ENCODE data around the gene SLC25A38. TPM values are rescaled to one million over a fixed set of nuclear protein-coding genes. Genes with fewer than 3 reads are reported as not detected.

Gene SLC25A38
- total RNA-seq: 22.2 and 24.2 TPM in 2 replicates

GRCh38 chr3:39383045-39383880 is at the start of gene SLC25A38:
TSS of gene SLC25A38 (plus strand) at chr3:39383370. CDS start at chr3:39383725, 355 bp downstream.

GRCh38 chr3:39406368-39407258 is 23.4 kb downstream of the SLC25A38 start, which contains the start of gene RPSA:
TSS of gene RPSA (plus strand) at chr3:39406720. CDS start at chr3:39407654, 934 bp downstream.

Other genes starting within 250 kb of the SLC25A38 start
- gene CSRNP1, start 229.8 kb upstream of the SLC25A38 start, total RNA-seq: 15.2 and 19.2 TPM in 2 replicates
- gene XIRP1, start 190.8 kb upstream of the SLC25A38 start, total RNA-seq: not detected in 2 replicates
- not detected in 2 replicates for gene CX3CR1, start 103.3 kb upstream of the SLC25A38 start, total RNA-seq
- not detected in 2 replicates for gene CCR8, start 53.7 kb upstream of the SLC25A38 start, total RNA-seq
- 2,582 and 2,734 TPM in 2 replicates for gene RPSA, start 23.4 kb downstream of the SLC25A38 start, total RNA-seq
- gene MOBP, start 84.3 kb downstream of the SLC25A38 start, total RNA-seq: not detected in 2 replicates